ENCODE results near the gene GRAP. TPM values are rescaled to one million over a fixed set of nuclear protein-coding genes. Genes with fewer than 3 reads are reported as not detected.
A peak's percentile ranks its signal among the peaks of the same experiment; 100 is the strongest.
"Not testable (repeated sequence)": the region's sequence is repeated elsewhere in the genome, so short reads cannot be mapped to it uniquely, and the experiment has no call there.

GRAP gene
- total and polyA plus RNA-seq, 7 experiments from 2014 or later: 31.9 to 162 (median 84.4) TPM

- H3K4me1 Mint-ChIP-seq; intact Hi-C loops (cut with micrococcal nuclease); H3K27me3 ChIP-seq (ENCODE audit: control insufficient read depth in 2 of 2, insufficient read depth in 2 of 2, low read length in 2 of 2); H3K4me1 ChIP-seq (ENCODE audit: control insufficient read depth in 2 of 2, insufficient read depth in 2 of 2, low read length in 2 of 2); H3K9me3 ChIP-seq (ENCODE audit: control insufficient read depth in 2 of 3, low read length in 3 of 3); CTCF ChIA-PET; H3K27ac Mint-ChIP-seq; POLR2A ChIA-PET; H3K4me3 ChIP-seq (ENCODE audit: low read length); H3K36me3 ChIP-seq (ENCODE audit: control insufficient read depth in 2 of 3, insufficient read depth in 3 of 3, low read length in 3 of 3); H3K36me3 Mint-ChIP-seq; H3K27ac ChIP-seq (ENCODE audit: low read depth, low read length); H3K9me3 Mint-ChIP-seq; H3K4me3 Mint-ChIP-seq; H3K27me3 Mint-ChIP-seq: not testable (repeated sequence)
- DNase-seq: peak in 7 of 9 donors; percentile 12 to 48 (median 26)
- peak; percentile 97 for ATAC-seq
These were observed 29.8 kb upstream of the GRAP start for GRCh38 chr17:19076398-19077192.

- H3K27me3 Mint-ChIP-seq; H3K4me1 Mint-ChIP-seq; intact Hi-C loops (cut with micrococcal nuclease); DNase-seq; H3K27ac ChIP-seq (ENCODE audit: low read depth, low read length); H3K4me3 ChIP-seq (ENCODE audit: low read length); H3K4me1 ChIP-seq (ENCODE audit: control insufficient read depth in 2 of 2, insufficient read depth in 2 of 2, low read length in 2 of 2); H3K27ac Mint-ChIP-seq; H3K27me3 ChIP-seq (ENCODE audit: control insufficient read depth in 2 of 2, insufficient read depth in 2 of 2, low read length in 2 of 2); H3K9me3 ChIP-seq (ENCODE audit: control insufficient read depth in 2 of 3, low read length in 3 of 3); H3K9me3 Mint-ChIP-seq; H3K36me3 ChIP-seq (ENCODE audit: control insufficient read depth in 2 of 3, insufficient read depth in 3 of 3, low read length in 3 of 3); H3K4me3 Mint-ChIP-seq; H3K36me3 Mint-ChIP-seq; POLR2A ChIA-PET; CTCF ChIA-PET: not testable (repeated sequence)
- ATAC-seq: peak; percentile 99
These were observed 23.8 kb upstream of the GRAP start for GRCh38 chr17:19070318-19071168.

GRCh38 chr17:19064378-19064777 lies 17.6 kb upstream of the GRAP start:
- H3K4me1 Mint-ChIP-seq; ATAC-seq; H3K27me3 Mint-ChIP-seq; H3K27me3 ChIP-seq (ENCODE audit: control insufficient read depth in 2 of 2, insufficient read depth in 2 of 2, low read length in 2 of 2); H3K4me3 ChIP-seq (ENCODE audit: low read length); H3K36me3 ChIP-seq (ENCODE audit: control insufficient read depth in 2 of 3, insufficient read depth in 3 of 3, low read length in 3 of 3); intact Hi-C loops (cut with micrococcal nuclease); H3K36me3 Mint-ChIP-seq; H3K4me1 ChIP-seq (ENCODE audit: control insufficient read depth in 2 of 2, insufficient read depth in 2 of 2, low read length in 2 of 2); H3K9me3 ChIP-seq (ENCODE audit: control insufficient read depth in 2 of 3, low read length in 3 of 3); H3K27ac ChIP-seq (ENCODE audit: low read depth, low read length); POLR2A ChIA-PET; H3K9me3 Mint-ChIP-seq; CTCF ChIA-PET: not testable (repeated sequence)
- peak overlapping the region in 6 of 10 donors; percentile 34 to 55 (median 50) for H3K4me3 Mint-ChIP-seq
- peak overlapping the region in 1 of 9 donors; percentile 60 for H3K27ac Mint-ChIP-seq
- peak in 1 of 9 donors; percentile 7 for DNase-seq

GRCh38 chr17:19063326-19063956 lies 16.7 kb upstream of the GRAP start:
- intact Hi-C loops (cut with micrococcal nuclease); H3K36me3 ChIP-seq (ENCODE audit: control insufficient read depth in 2 of 3, insufficient read depth in 3 of 3, low read length in 3 of 3); POLR2A ChIA-PET; H3K4me1 ChIP-seq (ENCODE audit: control insufficient read depth in 2 of 2, insufficient read depth in 2 of 2, low read length in 2 of 2); H3K36me3 Mint-ChIP-seq; H3K9me3 Mint-ChIP-seq; CTCF ChIA-PET; H3K9me3 ChIP-seq (ENCODE audit: control insufficient read depth in 2 of 3, low read length in 3 of 3); H3K27me3 Mint-ChIP-seq; H3K4me3 ChIP-seq (ENCODE audit: low read length); H3K27me3 ChIP-seq (ENCODE audit: control insufficient read depth in 2 of 2, insufficient read depth in 2 of 2, low read length in 2 of 2); H3K4me1 Mint-ChIP-seq: not testable (repeated sequence)
- H3K4me3 Mint-ChIP-seq: peak overlapping the region; percentile 50 to 89 (median 76)
- peak overlapping the region; percentile 34 to 93 (median 85) for H3K27ac Mint-ChIP-seq
- peak; percentile 36 for ATAC-seq
- DNase-seq: peak; percentile 42 to 94 (median 84)
- H3K27ac ChIP-seq (ENCODE audit: low read depth, low read length): peak overlapping the region; percentile 21

GRCh38 chr17:19062718-19063325 lies 16.1 kb upstream of the GRAP start:
- POLR2A ChIA-PET; H3K9me3 ChIP-seq (ENCODE audit: control insufficient read depth in 2 of 3, low read length in 3 of 3); H3K36me3 Mint-ChIP-seq; H3K4me1 ChIP-seq (ENCODE audit: control insufficient read depth in 2 of 2, insufficient read depth in 2 of 2, low read length in 2 of 2); CTCF ChIA-PET; H3K27me3 Mint-ChIP-seq; H3K36me3 ChIP-seq (ENCODE audit: control insufficient read depth in 2 of 3, insufficient read depth in 3 of 3, low read length in 3 of 3); H3K27me3 ChIP-seq (ENCODE audit: control insufficient read depth in 2 of 2, insufficient read depth in 2 of 2, low read length in 2 of 2); H3K9me3 Mint-ChIP-seq; H3K4me1 Mint-ChIP-seq; H3K27ac ChIP-seq (ENCODE audit: low read depth, low read length); DNase-seq; H3K4me3 ChIP-seq (ENCODE audit: low read length); intact Hi-C loops (cut with micrococcal nuclease): not testable (repeated sequence)
- peak overlapping the region in 1 of 10 donors; percentile 74 for H3K4me3 Mint-ChIP-seq
- ATAC-seq: peak; percentile 74
- peak overlapping the region in 1 of 9 donors; percentile 82 for H3K27ac Mint-ChIP-seq

GRCh38 chr17:19062009-19062717 lies 15.4 kb upstream of the GRAP start:
- H3K27me3 Mint-ChIP-seq; H3K36me3 Mint-ChIP-seq; H3K4me3 ChIP-seq (ENCODE audit: low read length); intact Hi-C loops (cut with micrococcal nuclease); H3K27me3 ChIP-seq (ENCODE audit: control insufficient read depth in 2 of 2, insufficient read depth in 2 of 2, low read length in 2 of 2); H3K27ac ChIP-seq (ENCODE audit: low read depth, low read length); CTCF ChIA-PET; H3K9me3 Mint-ChIP-seq; H3K4me1 ChIP-seq (ENCODE audit: control insufficient read depth in 2 of 2, insufficient read depth in 2 of 2, low read length in 2 of 2); H3K4me1 Mint-ChIP-seq; H3K36me3 ChIP-seq (ENCODE audit: control insufficient read depth in 2 of 3, insufficient read depth in 3 of 3, low read length in 3 of 3); POLR2A ChIA-PET; H3K9me3 ChIP-seq (ENCODE audit: control insufficient read depth in 2 of 3, low read length in 3 of 3): not testable (repeated sequence)
- DNase-seq (peak in 8 of 9 donors; percentile 8 to 83 (median 68)), ATAC-seq (peak; percentile 55)
- Mint-ChIP-seq H3K4me3 (peak overlapping the region in 3 of 10 donors; percentile 13 to 74 (median 56)), H3K27ac (peak overlapping the region in 1 of 9 donors; percentile 76)
